GM12892 (cell line): ENCODE results near the gene KLHL3.

Source experiments
- POLR2A ChIP-seq: IDR thresholded peaks from 2 replicates; pipeline ENCODE4 v1.6.1; 2011; ENCODE audit warnings: low read depth, low read length, control low read depth
- POLR2AphosphoS5 ChIP-seq: IDR thresholded peaks from 2 replicates; pipeline ENCODE4 v1.6.1; 2011; ENCODE audit warnings: low read depth, low read length, control low read depth

DNA sequence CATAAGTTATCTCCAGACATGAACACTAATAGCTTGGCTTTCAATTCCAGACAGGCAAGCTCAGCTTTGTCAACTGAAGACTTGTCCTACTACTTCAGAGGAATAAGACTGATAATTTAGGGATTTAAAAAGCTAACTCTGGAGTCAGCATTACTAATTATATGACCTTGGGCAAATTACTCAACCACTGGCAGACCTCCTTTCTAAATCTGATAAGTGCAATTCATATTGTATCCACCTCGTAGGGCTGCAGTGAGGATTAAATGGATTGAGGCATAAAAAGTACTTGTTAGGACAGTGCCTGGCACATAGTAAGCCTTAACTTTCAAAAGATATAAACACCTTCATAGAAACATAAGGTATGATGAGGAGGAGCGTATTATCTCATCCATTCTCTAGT, 104.4 kb downstream of the KLHL3 start:
- TF ChIP-seq POLR2A = no peak
- TF ChIP-seq POLR2AphosphoS5 = no peak
